OCI-LY1 (cell line): Measurements from ENCODE around the gene CCDC196.

Source experiments
- H2AFZ ChIP-seq: fragments of 200-600 bp; sonication (generic), shearing (Covaris generic); 2 replicates; pipeline ENCODE4 v1.6.0; 2014; ENCODE audit warnings: antibody characterized with exemption, mild to moderate bottlenecking, low read length
- H3F3A ChIP-seq: fragments of 200-600 bp; sonication (generic), shearing (Covaris generic); 2 replicates; pipeline ENCODE4 v1.6.0; 2014; ENCODE audit warnings: mild to moderate bottlenecking, antibody characterized with exemption, low read length, moderate library complexity; ENCODE audit not compliant: insufficient read depth
- H3K27ac ChIP-seq: fragments of 200-600 bp; sonication (generic); 2 replicates; pipeline ENCODE4 v1.5.1; 2014; ENCODE audit warnings: low read length, mixed run types, mild to moderate bottlenecking, low read depth; ENCODE audit not compliant: poor library complexity, severe bottlenecking
- H3K27me3 ChIP-seq: fragments of 200-600 bp; sonication (generic); 2 replicates; pipeline ENCODE4 v1.6.0; 2014; ENCODE audit warnings: antibody characterized with exemption, mild to moderate bottlenecking, low read length, moderate library complexity; ENCODE audit not compliant: insufficient read depth
- H3K36me3 ChIP-seq: fragments of 200-600 bp; sonication (generic); 2 replicates; pipeline ENCODE4 v1.6.1; 2014; ENCODE audit warnings: mild to moderate bottlenecking, antibody characterized with exemption, low read length, moderate library complexity, mixed read lengths; ENCODE audit not compliant: insufficient read depth
- H3K4me1 ChIP-seq: fragments of 200-600 bp; sonication (generic); 2 replicates; pipeline ENCODE4 v1.5.1; 2014; ENCODE audit warnings: mild to moderate bottlenecking, low read length, moderate library complexity; ENCODE audit not compliant: insufficient read depth, severe bottlenecking
- H3K4me2 ChIP-seq: fragments of 200-600 bp; sonication (generic), shearing (Covaris generic); 2 replicates; pipeline ENCODE4 v1.6.1; 2014; ENCODE audit warnings: low read length
- H3K4me3 ChIP-seq: fragments of 200-600 bp; sonication (generic); 2 replicates; pipeline ENCODE4 v1.5.1; 2014; ENCODE audit warnings: low read length, low read depth, mild to moderate bottlenecking, mixed read lengths; ENCODE audit not compliant: poor library complexity, severe bottlenecking
- H3K79me2 ChIP-seq: fragments of 200-600 bp; shearing (Covaris generic); 2 replicates; pipeline ENCODE4 v1.6.1; 2016; ENCODE audit warnings: mixed run types, low read length, mixed read lengths; ENCODE audit not compliant: insufficient read depth
- H3K9ac ChIP-seq: fragments of 200-600 bp; sonication (generic), shearing (Covaris generic); 2 replicates; pipeline ENCODE4 v1.6.1; 2014; ENCODE audit warnings: mild to moderate bottlenecking, low read length, mixed read lengths
- H3K9me2 ChIP-seq: fragments of 200-600 bp; sonication (generic), shearing (Covaris generic); 2 replicates; pipeline ENCODE4 v1.6.1; 2014; ENCODE audit warnings: low read depth, mild to moderate bottlenecking, low read length, mixed read lengths
- H3K9me3 ChIP-seq: fragments of 200-600 bp; shearing (Covaris generic); 2 replicates; pipeline ENCODE4 v1.6.1; 2014; ENCODE audit warnings: low read length, mixed read lengths
- H4K20me1 ChIP-seq: fragments of 200-600 bp; sonication (generic), shearing (Covaris generic); 2 replicates; pipeline ENCODE4 v1.6.0; 2016; ENCODE audit warnings: mild to moderate bottlenecking, low read length; ENCODE audit not compliant: insufficient read depth
- CTCF ChIP-seq: fragments of 200-600 bp; sonication (generic), shearing (Covaris generic); IDR thresholded peaks from 2 replicates; pipeline ENCODE4 v1.5.1; 2017; ENCODE audit warnings: mild to moderate bottlenecking, antibody characterized with exemption, low read length, moderate library complexity, mixed read lengths
- EZH2 ChIP-seq: fragments of 200-600 bp; sonication (generic), shearing (Covaris generic); IDR thresholded peaks from 2 replicates; pipeline ENCODE4 v1.8.0; 2017; ENCODE audit warnings: borderline replicate concordance, mixed run types, mild to moderate bottlenecking, antibody characterized with exemption, low read length, moderate library complexity, mixed read lengths

The CCDC196 gene

GRCh38 chr14:66482873-66483272 is 3.3 kb upstream of the CCDC196 start:
- H3K9me2 ChIP-seq = no peaks in the 10 kb centered on the region
- no peak overlapping the region for H3K27ac ChIP-seq
- H4K20me1 ChIP-seq = no peaks in the 10 kb centered on the region
- TF ChIP-seq CTCF (no peak), EZH2 (no peak)
- no peak overlapping the region for H2AFZ ChIP-seq
- no peaks in the 10 kb centered on the region for H3K4me1 ChIP-seq
- no peaks in the 10 kb centered on the region for H3K9me3 ChIP-seq
- no peak overlapping the region for H3K9ac ChIP-seq
- H3K27me3 ChIP-seq = no peaks in the 10 kb centered on the region
- no peaks in the 10 kb centered on the region for H3F3A ChIP-seq
- H3K4me3 ChIP-seq = no peak overlapping the region
- H3K79me2 ChIP-seq = no peaks in the 10 kb centered on the region
- no peaks in the 10 kb centered on the region for H3K36me3 ChIP-seq
- H3K4me2 ChIP-seq = no peak overlapping the region

GRCh38 chr14:66483322-66483721 is 2.8 kb upstream of the CCDC196 start:
- Histone ChIP-seq H4K20me1 (no peaks in the 10 kb centered on the region), H3K36me3 (no peaks in the 10 kb centered on the region), H2AFZ (no peak overlapping the region), H3K9me2 (no peaks in the 10 kb centered on the region), H3K79me2 (no peaks in the 10 kb centered on the region), H3K27me3 (no peaks in the 10 kb centered on the region), H3K4me1 (no peaks in the 10 kb centered on the region), H3K27ac (no peak overlapping the region), H3K4me3 (no peak overlapping the region), H3K4me2 (no peak overlapping the region), H3F3A (no peaks in the 10 kb centered on the region), H3K9ac (no peak overlapping the region), H3K9me3 (no peaks in the 10 kb centered on the region)
- TF ChIP-seq EZH2 = no peak
- no peak for TF ChIP-seq CTCF

GRCh38 chr14:66485029-66485428 is 1.1 kb upstream of the CCDC196 start:
- H3K4me2 ChIP-seq = no peak overlapping the region
- no peaks in the 10 kb centered on the region for H3K27me3 ChIP-seq
- H3K27ac ChIP-seq = no peak overlapping the region
- no peaks in the 10 kb centered on the region for H3K9me2 ChIP-seq
- no peak overlapping the region for H3K9ac ChIP-seq
- TF ChIP-seq EZH2 = no peak
- TF ChIP-seq CTCF = no peak
- H3K4me3 ChIP-seq = no peak overlapping the region
- no peaks in the 10 kb centered on the region for H3F3A ChIP-seq
- no peaks in the 10 kb centered on the region for H3K4me1 ChIP-seq
- H3K36me3 ChIP-seq = no peaks in the 10 kb centered on the region
- no peak overlapping the region for H2AFZ ChIP-seq
- H3K79me2 ChIP-seq = no peaks in the 10 kb centered on the region
- H3K9me3 ChIP-seq = no peaks in the 10 kb centered on the region
- H4K20me1 ChIP-seq = no peaks in the 10 kb centered on the region
